DMS153 treated with DMSO at 0.1 percent for 48 hours (cell line): ENCODE measurements around the gene PTGIS.

ENCODE experiments used
- DNase-seq: peaks from one replicate; lab custom pipeline; 2025; ENCODE audit not compliant: unreplicated experiment; lab: John Stamatoyannopoulos, UW

PTGIS gene

GRCh38 chr20:49595811-49596561 is 28.0 kb upstream of the PTGIS start:
- no peak for DNase-seq

- no peak for DNase-seq
Observed at GRCh38 chr20:49595346-49595745, 27.4 kb upstream of the PTGIS start.

GRCh38 chr20:49594931-49595315 is 27.0 kb upstream of the PTGIS start:
- DNase-seq: no peak

DNA sequence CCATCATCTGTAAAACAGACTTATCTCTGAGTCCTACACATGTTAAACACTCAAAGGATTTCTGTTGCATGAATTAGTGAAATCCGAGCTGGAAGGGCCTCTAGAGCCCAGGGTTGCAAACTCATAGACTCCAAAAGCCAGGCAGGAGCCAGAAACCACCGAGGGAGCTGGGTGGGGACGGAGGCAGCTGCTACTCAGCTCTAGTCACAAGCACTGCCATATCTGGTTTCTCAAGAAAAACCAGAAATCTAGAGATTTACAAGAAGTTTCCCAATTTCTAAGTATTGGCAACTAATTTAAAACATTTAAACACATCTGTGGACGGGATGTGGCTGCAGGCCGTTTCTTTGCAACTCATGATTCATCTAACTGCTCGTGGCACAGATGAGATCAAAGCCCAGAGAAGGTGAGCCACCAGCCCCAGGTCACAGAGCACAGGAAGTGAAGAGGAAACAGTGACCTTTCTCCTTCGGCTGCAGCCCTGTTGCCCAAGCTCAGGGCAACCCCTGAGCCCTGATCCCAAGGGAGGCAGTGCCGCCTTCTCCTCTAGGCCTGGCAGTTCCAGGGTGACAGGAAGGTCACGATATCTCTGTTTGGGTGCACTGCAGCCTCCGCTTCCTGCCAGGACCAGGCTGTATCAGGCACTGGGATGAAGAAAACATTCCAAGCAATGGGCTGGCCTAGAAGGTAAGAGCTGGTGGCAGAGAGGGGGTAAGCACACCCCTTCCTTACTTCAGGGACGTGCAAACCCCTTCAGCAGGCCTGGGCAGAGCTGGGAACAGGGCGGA is 26.4 kb upstream of the PTGIS start:
- no peak for DNase-seq

GRCh38 chr20:49593466-49594142 is 25.7 kb upstream of the PTGIS start:
- DNase-seq: no peak

- no peak for DNase-seq
Observed at GRCh38 chr20:49592120-49592519, 24.2 kb upstream of the PTGIS start.

DNA sequence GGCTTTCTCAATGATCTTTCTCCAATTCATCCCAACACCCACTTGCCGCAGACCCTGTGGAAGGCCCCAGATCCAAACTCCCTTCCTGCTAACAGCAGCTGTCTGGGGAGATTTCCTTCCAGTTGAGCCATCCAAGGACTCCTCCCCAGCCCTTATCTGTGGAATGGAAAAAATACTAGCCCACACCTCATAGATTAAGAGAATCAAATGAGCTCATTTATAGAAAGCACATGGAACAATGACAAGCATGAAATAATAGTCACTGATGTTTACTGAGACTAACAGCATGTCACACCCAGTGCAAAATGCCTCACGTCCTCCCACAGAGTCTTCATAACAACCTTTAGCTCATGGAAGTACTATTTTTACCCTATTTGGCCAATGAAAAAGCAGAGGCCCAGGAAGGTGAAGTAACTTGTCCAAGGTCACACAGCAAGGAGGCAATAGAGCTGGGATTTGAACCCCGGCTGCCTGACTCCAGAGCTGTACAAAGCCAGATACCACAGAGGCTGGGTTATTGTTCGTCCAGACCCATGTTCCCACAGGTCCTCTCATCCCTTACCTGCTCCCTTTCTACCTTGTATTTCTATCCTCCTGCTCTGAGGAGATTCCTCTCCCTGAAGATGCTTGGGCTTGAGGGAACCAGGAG is 23.4 kb upstream of the PTGIS start:
- no peak for DNase-seq

- no peak for DNase-seq
Observed at GRCh38 chr20:49590163-49591017, 22.5 kb upstream of the PTGIS start.

DNA sequence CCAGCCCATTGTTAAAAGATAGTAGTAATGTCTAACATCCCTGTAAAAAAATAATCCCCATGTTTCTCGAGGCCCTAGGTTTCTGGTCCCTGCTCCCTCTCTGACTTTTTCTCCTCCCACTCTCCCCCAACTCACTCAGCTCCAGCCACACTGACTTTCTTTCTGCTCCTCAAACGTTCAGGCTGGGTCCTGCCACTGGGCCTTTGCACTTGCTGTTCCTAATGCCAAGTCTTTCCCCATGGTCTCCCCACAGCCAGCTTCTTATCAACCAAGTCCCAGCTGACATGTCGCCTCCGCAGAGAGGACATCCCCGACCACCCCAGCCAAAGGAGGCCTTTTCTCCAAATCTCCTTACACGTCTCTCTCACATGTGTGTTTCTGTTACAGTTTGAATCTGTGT is 21.8 kb upstream of the PTGIS start:
- DNase-seq: no peak

DNA sequence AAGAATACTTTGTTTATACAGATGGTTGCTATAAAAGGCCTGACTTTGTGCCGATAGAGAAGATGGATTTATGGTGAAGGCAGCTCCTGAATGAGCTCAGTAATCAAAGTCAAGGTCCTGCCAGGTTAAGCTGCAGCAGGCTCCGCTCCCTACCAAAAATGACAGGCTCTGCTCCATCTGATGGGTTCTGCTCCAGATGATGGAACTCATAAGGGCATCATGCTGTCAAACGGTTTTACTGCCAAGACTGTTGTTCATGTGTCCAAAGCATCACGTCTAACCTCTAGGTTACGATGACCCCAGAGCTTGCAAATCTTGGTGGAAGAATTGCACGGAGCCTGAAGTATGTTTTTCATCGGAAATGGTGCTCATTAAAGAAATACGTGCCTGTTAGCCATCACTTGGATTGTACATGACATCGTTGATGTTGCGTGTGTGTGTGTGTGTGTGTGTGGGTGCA is 19.2 kb upstream of the PTGIS start:
- no peak for DNase-seq

DNA sequence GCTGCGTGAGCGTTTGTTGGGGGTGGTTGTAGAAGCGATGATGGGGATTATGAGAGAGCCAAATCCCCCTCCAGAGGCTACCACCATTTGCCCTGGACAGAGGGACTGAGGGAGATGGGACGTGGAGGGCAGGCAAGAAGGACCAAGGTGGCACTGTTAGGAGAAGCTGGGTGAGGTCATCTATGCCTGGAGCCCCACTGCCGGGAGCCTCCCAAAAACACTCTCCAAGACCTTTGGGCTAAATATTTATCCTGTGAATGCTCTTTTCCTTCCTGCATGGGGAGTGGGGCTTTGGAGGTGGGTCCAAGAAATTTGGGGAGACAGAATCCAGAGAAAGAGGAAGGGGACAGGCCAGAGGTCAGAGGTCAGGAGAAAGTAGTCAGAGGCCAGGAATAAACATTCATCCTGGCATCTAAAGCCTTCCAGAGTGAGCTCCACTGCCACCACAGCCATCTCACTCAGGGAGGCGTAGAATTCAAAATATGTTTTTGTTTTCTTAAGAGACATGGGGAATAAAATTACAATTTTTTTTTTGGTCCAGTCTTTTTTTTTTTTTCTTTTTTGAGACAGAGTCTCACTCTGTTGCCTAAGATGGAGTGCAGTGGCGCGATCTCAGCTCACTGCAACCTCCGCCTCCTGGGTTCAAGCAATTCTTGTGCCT is 17.8 kb upstream of the PTGIS start:
- no peak for DNase-seq

GRCh38 chr20:49584418-49585382 is 16.8 kb upstream of the PTGIS start:
- no peak for DNase-seq

DNA sequence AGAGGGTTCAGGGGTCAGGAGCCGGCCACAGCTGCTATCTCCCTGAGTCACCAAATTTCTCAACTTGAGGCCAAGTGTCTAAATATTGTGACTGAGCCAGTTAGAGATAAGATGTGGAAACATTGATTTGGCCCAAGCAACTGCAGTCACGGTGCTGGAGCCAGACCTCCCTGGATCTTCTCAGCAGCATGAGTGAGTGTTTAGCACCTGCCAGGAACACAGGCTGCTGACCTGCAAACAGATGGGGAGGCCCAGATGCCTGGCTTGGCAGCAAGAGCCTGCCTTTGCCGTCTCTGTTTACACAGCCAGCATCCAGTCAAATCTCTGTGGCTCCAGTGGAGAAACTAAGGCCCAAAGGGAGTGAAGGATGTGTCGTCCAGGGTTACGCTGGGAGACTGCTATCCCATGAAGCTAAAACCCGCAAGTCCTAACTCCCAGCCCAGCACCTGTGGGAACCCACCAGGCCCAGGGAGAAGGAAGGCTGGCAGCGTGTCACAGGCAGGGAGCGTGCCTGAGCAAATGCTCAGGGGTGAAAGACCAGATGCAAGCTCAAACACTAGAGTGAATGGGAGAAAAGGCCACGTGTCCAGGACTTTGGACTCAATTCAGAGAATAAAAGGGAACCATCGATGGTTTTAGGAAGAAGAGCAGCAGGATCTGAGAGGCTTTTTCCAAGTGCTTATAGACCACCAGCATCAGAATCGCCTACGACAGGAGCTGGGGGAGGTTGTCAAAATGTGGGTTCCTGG is 15.9 kb upstream of the PTGIS start:
- no peak for DNase-seq

DNA sequence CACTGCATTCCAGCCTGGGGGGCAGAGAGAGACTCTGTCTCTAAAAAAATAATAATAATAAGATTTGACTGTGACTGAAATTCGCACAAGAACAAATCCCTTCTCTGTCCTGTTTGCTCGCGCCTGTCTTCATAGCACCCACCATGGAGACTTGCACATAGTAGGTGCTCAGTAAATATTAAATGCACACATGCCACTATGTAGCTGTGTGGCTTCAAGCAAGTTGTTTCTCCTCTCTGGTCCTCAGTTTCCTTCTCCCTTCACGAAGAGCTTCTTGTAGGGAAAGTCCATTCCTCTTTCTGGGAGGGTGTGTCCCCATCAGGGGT is 15.4 kb upstream of the PTGIS start:
- no peak for DNase-seq

- DNase-seq: no peak
Observed at GRCh38 chr20:49582413-49583334, 14.7 kb upstream of the PTGIS start.

GRCh38 chr20:49581482-49581881 is 13.5 kb upstream of the PTGIS start:
- DNase-seq: no peak

- no peak for DNase-seq
Observed at GRCh38 chr20:49580813-49581174, 12.9 kb upstream of the PTGIS start.
